HG02938 (cell line): ENCODE measurements around the gene STAM2.
A peak's percentile ranks its signal among the peaks of the same experiment; 100 is the strongest.
"Not testable (repeated sequence)": the region's sequence is repeated elsewhere in the genome, so short reads cannot be mapped to it uniquely, and the experiment has no call there.

Experiments used
- ATAC-seq: cut with Tn5 transposase; IDR thresholded peaks from one replicate; pipeline ENCODE4 v1.9.1; 2021; ENCODE audit warnings: mild to moderate bottlenecking, moderate library complexity; ENCODE audit not compliant: unreplicated experiment

STAM2 gene

GRCh38 chr2:152114366-152114765 lies 61.2 kb downstream of the STAM2 start:
- ATAC-seq, result no peak

GRCh38 chr2:152107140-152107539 lies 68.4 kb downstream of the STAM2 start:
- ATAC-seq, result not testable (repeated sequence)

GRCh38 chr2:152106464-152106863 lies 69.1 kb downstream of the STAM2 start:
- ATAC-seq, result no peak

GRCh38 chr2:152103271-152103670 lies 72.3 kb downstream of the STAM2 start:
- ATAC-seq, result no peak

GRCh38 chr2:152100961-152101360 lies 74.6 kb downstream of the STAM2 start:
- no peak for ATAC-seq

- ATAC-seq, result no peak
Observed at GRCh38 chr2:152099367-152100050, 76.1 kb downstream of the STAM2 start.

GRCh38 chr2:152098496-152099366 lies 76.8 kb downstream of the STAM2 start, which contains the start of gene CACNB4:
Gene CACNB4 (minus strand): TSS chr2:152099044.
- no peak for ATAC-seq

- ATAC-seq, result no peak
Observed at GRCh38 chr2:152097801-152098495, 77.6 kb downstream of the STAM2 start.

GRCh38 chr2:152097290-152097800 lies 78.2 kb downstream of the STAM2 start:
- no peak for ATAC-seq

- no peak for ATAC-seq
Observed at GRCh38 chr2:152095146-152095545, 80.4 kb downstream of the STAM2 start.

- ATAC-seq, result no peak
Observed at GRCh38 chr2:152094014-152094413, 81.5 kb downstream of the STAM2 start.

- no peak for ATAC-seq
Observed at GRCh38 chr2:152093464-152093863, 82.1 kb downstream of the STAM2 start.

- no peak for ATAC-seq
Observed at GRCh38 chr2:152092095-152092494, 83.5 kb downstream of the STAM2 start.

GRCh38 chr2:152090726-152091125 lies 84.8 kb downstream of the STAM2 start:
- ATAC-seq, result not testable (repeated sequence)

GRCh38 chr2:152089238-152089637 lies 86.3 kb downstream of the STAM2 start:
- no peak for ATAC-seq

GRCh38 chr2:152088006-152088405 lies 87.6 kb downstream of the STAM2 start:
- ATAC-seq, result no peak

- no peak for ATAC-seq
Observed at GRCh38 chr2:152086231-152086630, 89.3 kb downstream of the STAM2 start.

GRCh38 chr2:152084076-152084475 lies 91.5 kb downstream of the STAM2 start:
- no peak for ATAC-seq

GRCh38 chr2:152083202-152083875 lies 92.2 kb downstream of the STAM2 start:
- ATAC-seq, result no peak

GRCh38 chr2:152078662-152079061 lies 96.9 kb downstream of the STAM2 start:
- peak; percentile 87 for ATAC-seq

- no peak for ATAC-seq
Observed at GRCh38 chr2:152078023-152078422, 97.5 kb downstream of the STAM2 start.
